ENCODE data around the gene CC2D1B.

DNA sequence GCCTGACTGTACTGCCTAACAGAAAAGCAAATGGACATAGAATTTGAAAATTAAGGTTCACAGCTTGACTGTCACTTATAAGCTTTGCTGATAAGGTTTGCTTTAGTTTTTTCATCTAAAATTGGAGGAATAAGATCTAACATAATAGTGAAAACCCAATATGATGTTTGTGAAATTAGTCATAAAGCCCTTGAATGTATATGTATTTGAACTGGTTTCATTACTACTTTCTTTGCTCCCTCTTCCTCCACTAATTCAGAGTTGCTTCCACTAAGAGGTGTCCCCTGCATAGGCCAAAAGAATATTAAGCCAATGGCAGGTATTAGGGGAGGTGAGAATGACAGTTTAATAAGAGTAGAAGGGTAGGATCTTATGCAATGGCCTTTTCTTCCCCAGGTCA is 48.9 kb upstream of the CC2D1B start:
- TF ChIP-seq POLR2A (IDR thresholded peaks at IDR 0.05), result no peak
- TF ChIP-seq, protein P1, sequence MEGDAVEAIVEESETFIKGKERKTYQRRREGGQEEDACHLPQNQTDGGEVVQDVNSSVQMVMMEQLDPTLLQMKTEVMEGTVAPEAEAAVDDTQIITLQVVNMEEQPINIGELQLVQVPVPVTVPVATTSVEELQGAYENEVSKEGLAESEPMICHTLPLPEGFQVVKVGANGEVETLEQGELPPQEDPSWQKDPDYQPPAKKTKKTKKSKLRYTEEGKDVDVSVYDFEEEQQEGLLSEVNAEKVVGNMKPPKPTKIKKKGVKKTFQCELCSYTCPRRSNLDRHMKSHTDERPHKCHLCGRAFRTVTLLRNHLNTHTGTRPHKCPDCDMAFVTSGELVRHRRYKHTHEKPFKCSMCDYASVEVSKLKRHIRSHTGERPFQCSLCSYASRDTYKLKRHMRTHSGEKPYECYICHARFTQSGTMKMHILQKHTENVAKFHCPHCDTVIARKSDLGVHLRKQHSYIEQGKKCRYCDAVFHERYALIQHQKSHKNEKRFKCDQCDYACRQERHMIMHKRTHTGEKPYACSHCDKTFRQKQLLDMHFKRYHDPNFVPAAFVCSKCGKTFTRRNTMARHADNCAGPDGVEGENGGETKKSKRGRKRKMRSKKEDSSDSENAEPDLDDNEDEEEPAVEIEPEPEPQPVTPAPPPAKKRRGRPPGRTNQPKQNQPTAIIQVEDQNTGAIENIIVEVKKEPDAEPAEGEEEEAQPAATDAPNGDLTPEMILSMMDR (IDR thresholded peaks at IDR 0.05), result no peak

Measured in vagina (tissue), 2 donors.